Endothelial cell (in vitro differentiated cells): ENCODE results near the gene BAD. TPM values are rescaled to one million over a fixed set of nuclear protein-coding genes. Genes with fewer than 3 reads are reported as not detected.

Experiments used
- DNase-seq: peaks from one replicate; pipeline ENCODE4 v3.0.0; 2021; ENCODE audit warnings: low spot score
- H3K27ac Mint-ChIP-seq: one replicate; pipeline ENCODE4 v1.8.0; 2021; ENCODE audit warnings: mixed read lengths, inconsistent platforms; ENCODE audit not compliant: unreplicated experiment
- H3K27me3 Mint-ChIP-seq: one replicate; pipeline ENCODE4 v1.8.0; 2021; ENCODE audit warnings: mild to moderate bottlenecking, moderate library complexity, mixed read lengths, inconsistent platforms; ENCODE audit not compliant: unreplicated experiment
- H3K36me3 Mint-ChIP-seq: one replicate; pipeline ENCODE4 v1.8.0; 2021; ENCODE audit warnings: mild to moderate bottlenecking, low read depth, mixed read lengths, inconsistent platforms; ENCODE audit not compliant: unreplicated experiment
- H3K4me1 Mint-ChIP-seq: one replicate; pipeline ENCODE4 v1.8.0; 2021; ENCODE audit warnings: mild to moderate bottlenecking, mixed read lengths, inconsistent platforms; ENCODE audit not compliant: unreplicated experiment
- H3K4me3 Mint-ChIP-seq: one replicate; pipeline ENCODE4 v1.8.0; 2021; ENCODE audit warnings: mild to moderate bottlenecking, mixed read lengths, inconsistent platforms; ENCODE audit not compliant: unreplicated experiment
- H3K9me3 Mint-ChIP-seq: one replicate; pipeline ENCODE4 v1.8.0; 2021; ENCODE audit warnings: mixed read lengths, inconsistent platforms; ENCODE audit not compliant: unreplicated experiment
- total RNA-seq: library from RNA; stranded (reverse); fragmentation: NEBNext Ultra II Directional; extraction: Animal tissue kit (Norgen Biotek cat#: 25700); gene quantifications from one replicate; pipeline ENCODE4 v1.2.1, GENCODE V29; 2021; ENCODE audit not compliant: unreplicated experiment
- TF ChIP-seq, protein P1 (sequence below): fragments of 200-600 bp; sonication (generic); IDR thresholded peaks from one replicate; pipeline ENCODE4 v1.5.0; 2021; ENCODE audit warnings: antibody characterized with exemption; ENCODE audit not compliant: unreplicated experiment

The BAD gene
- total RNA-seq, 1 donor from 2014 or later: 40.7 TPM

- peak within 1 kb of the TSS; percentile 64 for H3K27ac Mint-ChIP-seq
- peaks cover 15% of the 10 kb centered on the region for H3K27me3 Mint-ChIP-seq
- peak; percentile 80 for DNase-seq
- TF ChIP-seq, protein P1, sequence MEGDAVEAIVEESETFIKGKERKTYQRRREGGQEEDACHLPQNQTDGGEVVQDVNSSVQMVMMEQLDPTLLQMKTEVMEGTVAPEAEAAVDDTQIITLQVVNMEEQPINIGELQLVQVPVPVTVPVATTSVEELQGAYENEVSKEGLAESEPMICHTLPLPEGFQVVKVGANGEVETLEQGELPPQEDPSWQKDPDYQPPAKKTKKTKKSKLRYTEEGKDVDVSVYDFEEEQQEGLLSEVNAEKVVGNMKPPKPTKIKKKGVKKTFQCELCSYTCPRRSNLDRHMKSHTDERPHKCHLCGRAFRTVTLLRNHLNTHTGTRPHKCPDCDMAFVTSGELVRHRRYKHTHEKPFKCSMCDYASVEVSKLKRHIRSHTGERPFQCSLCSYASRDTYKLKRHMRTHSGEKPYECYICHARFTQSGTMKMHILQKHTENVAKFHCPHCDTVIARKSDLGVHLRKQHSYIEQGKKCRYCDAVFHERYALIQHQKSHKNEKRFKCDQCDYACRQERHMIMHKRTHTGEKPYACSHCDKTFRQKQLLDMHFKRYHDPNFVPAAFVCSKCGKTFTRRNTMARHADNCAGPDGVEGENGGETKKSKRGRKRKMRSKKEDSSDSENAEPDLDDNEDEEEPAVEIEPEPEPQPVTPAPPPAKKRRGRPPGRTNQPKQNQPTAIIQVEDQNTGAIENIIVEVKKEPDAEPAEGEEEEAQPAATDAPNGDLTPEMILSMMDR: no peak
- H3K4me3 Mint-ChIP-seq: peak within 1 kb of the TSS; percentile 91
- H3K36me3 Mint-ChIP-seq: peaks cover 2% of the 10 kb centered on the region
- no peaks in the 10 kb centered on the region for H3K9me3 Mint-ChIP-seq
- peaks cover 4% of the 10 kb centered on the region for H3K4me1 Mint-ChIP-seq
These were observed 54.1 kb downstream of the BAD start, which contains the start of gene DNAJC4 for GRCh38 chr11:64230171-64230984. Gene DNAJC4, plus strand, starts transcription at chr11:64230548. Its CDS starts 307 bp downstream, at chr11:64230855.

DNA sequence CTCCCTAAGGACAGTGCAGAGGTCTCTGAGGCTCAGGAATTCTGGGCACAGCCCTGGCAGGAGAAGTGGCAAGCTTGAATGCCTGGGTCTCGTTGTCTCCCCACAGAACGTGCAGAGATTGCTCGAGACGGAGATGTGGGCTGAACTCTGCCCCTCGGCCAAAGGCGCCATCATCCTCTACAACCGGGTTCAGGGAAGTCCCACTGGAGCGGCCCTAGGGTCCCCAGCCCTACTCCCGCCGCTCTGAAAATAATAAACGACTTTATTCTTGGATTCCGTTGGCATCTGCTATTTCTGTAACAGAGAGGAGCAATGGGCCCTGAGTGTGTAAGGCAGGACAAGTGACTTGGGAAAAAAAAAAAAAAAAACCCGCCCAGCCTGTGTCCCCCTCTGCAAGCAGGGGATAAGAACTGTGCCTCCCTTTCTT, 54.7 kb downstream of the BAD start:
- H3K9me3 Mint-ChIP-seq: no peaks in the 10 kb centered on the region
- DNase-seq: no peak
- peaks cover 3% of the 10 kb centered on the region for H3K4me1 Mint-ChIP-seq
- H3K27ac Mint-ChIP-seq: no peak overlapping the region
- no peaks in the 10 kb centered on the region for H3K36me3 Mint-ChIP-seq
- TF ChIP-seq, protein P1: no peak
- peak overlapping the region; percentile 91 for H3K4me3 Mint-ChIP-seq
- H3K27me3 Mint-ChIP-seq: peaks cover 11% of the 10 kb centered on the region

DNA sequence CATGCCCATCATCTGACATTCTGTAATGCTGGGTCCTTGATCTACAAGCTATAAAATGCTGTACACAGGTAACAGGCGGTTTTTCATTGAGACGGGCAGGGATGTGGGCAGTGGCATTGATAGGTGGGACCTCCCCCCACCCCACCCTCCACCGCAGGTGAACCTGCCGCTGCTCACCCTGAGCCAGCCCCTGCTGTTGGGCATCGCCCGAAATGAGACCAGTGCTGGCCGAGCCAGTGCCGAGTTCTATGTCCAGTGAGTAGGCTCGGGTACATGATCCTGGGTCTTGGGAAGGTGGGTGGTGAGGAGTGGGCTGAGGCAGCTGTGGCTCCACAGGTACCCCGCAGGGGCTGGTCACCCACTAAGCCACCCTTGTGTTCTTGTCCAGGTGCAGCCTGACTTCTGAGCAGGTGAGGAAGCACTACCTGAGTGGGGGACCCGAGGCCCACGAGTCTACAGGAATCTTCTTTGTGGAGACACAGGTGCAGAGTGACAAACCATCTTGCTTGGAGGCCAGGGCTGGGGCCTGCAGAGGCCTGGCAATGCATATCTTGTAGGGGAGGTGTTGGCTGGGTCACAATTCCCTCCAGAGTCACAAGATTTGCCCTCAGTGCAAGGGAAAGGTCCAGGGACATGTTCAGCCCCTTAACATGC, 55.2 kb downstream of the BAD start:
- H3K9me3 Mint-ChIP-seq: no peaks in the 10 kb centered on the region
- H3K27ac Mint-ChIP-seq: no peak overlapping the region
- H3K36me3 Mint-ChIP-seq: no peaks in the 10 kb centered on the region
- TF ChIP-seq, protein P1: no peak
- H3K4me1 Mint-ChIP-seq: peaks cover 3% of the 10 kb centered on the region
- peak overlapping the region; percentile 42 for H3K4me3 Mint-ChIP-seq
- H3K27me3 Mint-ChIP-seq: peaks cover 11% of the 10 kb centered on the region
- no peak for DNase-seq

GRCh38 chr11:64227405-64227956, 57.0 kb downstream of the BAD start:
- Mint-ChIP-seq H3K27me3 (peaks cover 7% of the 10 kb centered on the region), H3K4me3 (peak overlapping the region; percentile 73), H3K9me3 (no peaks in the 10 kb centered on the region), H3K36me3 (no peaks in the 10 kb centered on the region), H3K27ac (no peak overlapping the region), H3K4me1 (peaks cover 3% of the 10 kb centered on the region)
- no peak for DNase-seq
- TF ChIP-seq, protein P1: no peak
